GM23338 (cell line): ENCODE results near the gene LMF1. TPM values are rescaled to one million over a fixed set of nuclear protein-coding genes. Genes with fewer than 3 reads are reported as not detected.

Experiments
- ATAC-seq: fragments of 200-7000 bp; cut with Tn5 transposase; 3 replicates; pipeline ENCODE4 v1.9.1; 2020
- DNase-seq: peaks from one replicate; pipeline ENCODE4 v3.0.0-alpha.2; 2015; ENCODE audit warnings: low spot score
- H2AFZ ChIP-seq: fragments of 200-600 bp; sonication (generic); 2 replicates; pipeline ENCODE4 v1.8.0; 2016; ENCODE audit warnings: antibody characterized with exemption, mild to moderate bottlenecking, moderate library complexity
- H3F3A ChIP-seq: fragments of 200-600 bp; sonication (generic); replicated peaks from 2 replicates; pipeline ENCODE4 v1.8.0; 2017; ENCODE audit warnings: antibody characterized with exemption, mixed run types, low read depth
- H3K27ac ChIP-seq: fragments of 200-600 bp; sonication (generic); 2 replicates; pipeline ENCODE4 v1.6.1; 2016; ENCODE audit warnings: low read depth
- H3K27me3 ChIP-seq: fragments of 200-600 bp; sonication (generic); 2 replicates; pipeline ENCODE4 v1.8.0; 2016; ENCODE audit warnings: mild to moderate bottlenecking, mixed run types, moderate library complexity; ENCODE audit not compliant: insufficient read depth
- H3K36me3 ChIP-seq: fragments of 200-600 bp; sonication (generic); 2 replicates; pipeline ENCODE4 v1.8.0; 2016; ENCODE audit warnings: mild to moderate bottlenecking; ENCODE audit not compliant: insufficient read depth
- H3K4me1 ChIP-seq: fragments of 200-600 bp; sonication (generic); 2 replicates; pipeline ENCODE4 v1.8.0; 2016; ENCODE audit warnings: mild to moderate bottlenecking, moderate library complexity; ENCODE audit not compliant: insufficient read depth
- H3K4me2 ChIP-seq: fragments of 200-600 bp; sonication (generic); 2 replicates; pipeline ENCODE4 v1.7.1; 2017; ENCODE audit warnings: mixed run types
- H3K4me3 ChIP-seq: fragments of 200-600 bp; sonication (generic); 2 replicates; pipeline ENCODE4 v1.6.1; 2016; ENCODE audit warnings: mixed run types
- H3K79me2 ChIP-seq: fragments of 200-600 bp; sonication (generic); replicated peaks from 2 replicates; pipeline ENCODE4 v1.8.0; 2017; ENCODE audit warnings: mild to moderate bottlenecking; ENCODE audit not compliant: insufficient read depth
- H3K9me2 ChIP-seq: fragments of 200-600 bp; sonication (generic); 2 replicates; pipeline ENCODE4 v1.8.0; 2017; ENCODE audit not compliant: insufficient read depth
- H4K20me1 ChIP-seq: fragments of 200-600 bp; sonication (generic); replicated peaks from 2 replicates; pipeline ENCODE4 v1.8.0; 2017; ENCODE audit warnings: mild to moderate bottlenecking; ENCODE audit not compliant: insufficient read depth
- H3K27ac Mint-ChIP-seq: 2 replicates; pipeline ENCODE4 v1.8.0; 2020; ENCODE audit warnings: inconsistent platforms, mild to moderate bottlenecking, moderate library complexity, mixed read lengths
- H3K27me3 Mint-ChIP-seq: 3 replicates; pipeline ENCODE4 v1.8.0; 2022; ENCODE audit warnings: low read depth, mild to moderate bottlenecking, moderate library complexity, mixed read lengths, inconsistent platforms; ENCODE audit not compliant: insufficient read depth, poor library complexity
- H3K36me3 Mint-ChIP-seq: 3 replicates; pipeline ENCODE4 v1.8.0; 2021; ENCODE audit warnings: low read depth, mild to moderate bottlenecking, inconsistent platforms, moderate library complexity, mixed read lengths
- H3K4me1 Mint-ChIP-seq: 3 replicates; pipeline ENCODE4 v1.8.0; 2020; ENCODE audit warnings: mild to moderate bottlenecking, inconsistent platforms, mixed read lengths
- H3K4me3 Mint-ChIP-seq: 3 replicates; pipeline ENCODE4 v1.8.0; 2021; ENCODE audit warnings: moderate library complexity, mild to moderate bottlenecking, inconsistent platforms, mixed read lengths
- H3K9me3 Mint-ChIP-seq: 3 replicates; pipeline ENCODE4 v1.8.0; 2020; ENCODE audit warnings: moderate library complexity, mild to moderate bottlenecking, inconsistent platforms, mixed read lengths
- CREB1 ChIP-seq: fragments of 250-450 bp; sonication (Bioruptor Pico); IDR thresholded peaks from 2 replicates; pipeline ENCODE4 v1.5.0; 2020; ENCODE audit warnings: low read depth, mild to moderate bottlenecking, moderate library complexity
- EZH2phosphoT487 ChIP-seq: fragments of 200-600 bp; sonication (generic); IDR thresholded peaks from one replicate; pipeline ENCODE4 v1.8.1; 2018; ENCODE audit warnings: antibody characterized with exemption; ENCODE audit not compliant: unreplicated experiment
- JUNB ChIP-seq: IDR thresholded peaks from one replicate; pipeline ENCODE4 v1.6.1; 2016; ENCODE audit warnings: antibody characterized with exemption; ENCODE audit not compliant: unreplicated experiment
- REST ChIP-seq: IDR thresholded peaks from one replicate; pipeline ENCODE4 v1.6.1; 2018; ENCODE audit warnings: antibody characterized with exemption; ENCODE audit not compliant: unreplicated experiment
- ZNF114 ChIP-seq: fragments of 250-450 bp; sonication (Bioruptor Pico); IDR thresholded peaks from 2 replicates; pipeline ENCODE4 v1.5.0; 2020; ENCODE audit warnings: mild to moderate bottlenecking, moderate library complexity
- polyA plus RNA-seq: library from polyadenylated mRNA; unstranded; fragments of >200 nt; fragmentation: Nextera tagmentation; extraction: Ambion mirVana; gene quantifications from 2 replicates; pipeline ENCODE4 v1.2.1, GENCODE V29; 2016
- total RNA-seq: library from RNA; depleted of rRNA; stranded (reverse); fragments of >200 nt; shearing (Covaris generic); gene quantifications from 2 replicates; pipeline ENCODE4 v1.2.3, GENCODE V29; 2014
- TF ChIP-seq, protein P1 (sequence below): fragments of 250-450 bp; sonication (Bioruptor Pico); IDR thresholded peaks from 2 replicates; pipeline ENCODE4 v1.5.0; 2020; ENCODE audit warnings: mild to moderate bottlenecking, moderate library complexity
- TF ChIP-seq, protein P2 (sequence below), 2 experiments: fragments of 200-600 bp in 1 of 2; sonication (generic) in 1 of 2; conservative IDR thresholded peaks; 2 replicates each; pipeline versions ENCODE4 v1.5.1 to v1.6.1; 2016 to 2017; ENCODE audit warnings: antibody characterized with exemption in 2 of 2, low read depth in 2 of 2, mild to moderate bottlenecking in 2 of 2, moderate library complexity in 1 of 2

LMF1 gene
- total and polyA plus RNA-seq, 2 experiments from 2014 or later, result 4.2 to 10.1 TPM

DNA sequence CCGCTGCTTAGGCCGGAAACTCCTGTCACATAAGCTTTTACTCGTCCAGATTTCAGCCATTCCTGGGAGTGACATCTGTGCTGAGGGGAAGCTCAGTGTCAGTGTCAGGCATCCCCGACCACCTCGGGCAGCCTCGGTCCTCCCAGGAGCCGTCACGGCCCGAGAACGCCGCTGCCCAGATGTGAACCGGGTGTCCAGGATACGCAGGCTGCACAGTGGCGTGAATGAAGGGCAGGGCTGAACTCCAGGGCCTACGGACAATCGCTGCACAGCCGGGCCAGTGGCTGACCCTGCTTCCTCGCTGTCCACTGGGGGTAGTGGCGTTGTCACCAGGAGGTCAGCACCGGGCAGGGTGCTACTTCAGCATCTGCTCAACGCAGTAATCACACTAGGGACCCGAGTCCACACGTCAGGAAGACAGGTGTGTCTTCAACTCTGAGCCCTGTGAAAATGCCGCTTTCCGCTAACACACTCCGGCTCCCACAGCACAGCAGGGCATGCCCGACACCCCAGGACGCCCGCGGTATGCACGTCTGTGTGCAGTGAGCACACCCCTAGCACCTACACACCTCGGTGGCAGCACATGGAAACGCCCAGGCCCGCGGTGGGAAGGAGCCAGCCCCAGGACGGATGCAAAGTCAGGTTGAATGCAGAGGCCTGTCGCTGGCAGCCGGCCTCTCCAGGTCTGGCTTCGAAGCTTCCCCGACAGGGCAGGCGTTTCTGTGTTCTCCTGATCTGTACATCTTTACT, 3.1 kb downstream of the LMF1 start:
- H3K4me3 ChIP-seq, result no peak overlapping the region
- TF ChIP-seq EZH2phosphoT487 (no peak), JUNB (no peak), CREB1 (CRISPR knock-in tag) (no peak), REST (no peak), ZNF114 (no peak)
- TF ChIP-seq, protein P1, sequence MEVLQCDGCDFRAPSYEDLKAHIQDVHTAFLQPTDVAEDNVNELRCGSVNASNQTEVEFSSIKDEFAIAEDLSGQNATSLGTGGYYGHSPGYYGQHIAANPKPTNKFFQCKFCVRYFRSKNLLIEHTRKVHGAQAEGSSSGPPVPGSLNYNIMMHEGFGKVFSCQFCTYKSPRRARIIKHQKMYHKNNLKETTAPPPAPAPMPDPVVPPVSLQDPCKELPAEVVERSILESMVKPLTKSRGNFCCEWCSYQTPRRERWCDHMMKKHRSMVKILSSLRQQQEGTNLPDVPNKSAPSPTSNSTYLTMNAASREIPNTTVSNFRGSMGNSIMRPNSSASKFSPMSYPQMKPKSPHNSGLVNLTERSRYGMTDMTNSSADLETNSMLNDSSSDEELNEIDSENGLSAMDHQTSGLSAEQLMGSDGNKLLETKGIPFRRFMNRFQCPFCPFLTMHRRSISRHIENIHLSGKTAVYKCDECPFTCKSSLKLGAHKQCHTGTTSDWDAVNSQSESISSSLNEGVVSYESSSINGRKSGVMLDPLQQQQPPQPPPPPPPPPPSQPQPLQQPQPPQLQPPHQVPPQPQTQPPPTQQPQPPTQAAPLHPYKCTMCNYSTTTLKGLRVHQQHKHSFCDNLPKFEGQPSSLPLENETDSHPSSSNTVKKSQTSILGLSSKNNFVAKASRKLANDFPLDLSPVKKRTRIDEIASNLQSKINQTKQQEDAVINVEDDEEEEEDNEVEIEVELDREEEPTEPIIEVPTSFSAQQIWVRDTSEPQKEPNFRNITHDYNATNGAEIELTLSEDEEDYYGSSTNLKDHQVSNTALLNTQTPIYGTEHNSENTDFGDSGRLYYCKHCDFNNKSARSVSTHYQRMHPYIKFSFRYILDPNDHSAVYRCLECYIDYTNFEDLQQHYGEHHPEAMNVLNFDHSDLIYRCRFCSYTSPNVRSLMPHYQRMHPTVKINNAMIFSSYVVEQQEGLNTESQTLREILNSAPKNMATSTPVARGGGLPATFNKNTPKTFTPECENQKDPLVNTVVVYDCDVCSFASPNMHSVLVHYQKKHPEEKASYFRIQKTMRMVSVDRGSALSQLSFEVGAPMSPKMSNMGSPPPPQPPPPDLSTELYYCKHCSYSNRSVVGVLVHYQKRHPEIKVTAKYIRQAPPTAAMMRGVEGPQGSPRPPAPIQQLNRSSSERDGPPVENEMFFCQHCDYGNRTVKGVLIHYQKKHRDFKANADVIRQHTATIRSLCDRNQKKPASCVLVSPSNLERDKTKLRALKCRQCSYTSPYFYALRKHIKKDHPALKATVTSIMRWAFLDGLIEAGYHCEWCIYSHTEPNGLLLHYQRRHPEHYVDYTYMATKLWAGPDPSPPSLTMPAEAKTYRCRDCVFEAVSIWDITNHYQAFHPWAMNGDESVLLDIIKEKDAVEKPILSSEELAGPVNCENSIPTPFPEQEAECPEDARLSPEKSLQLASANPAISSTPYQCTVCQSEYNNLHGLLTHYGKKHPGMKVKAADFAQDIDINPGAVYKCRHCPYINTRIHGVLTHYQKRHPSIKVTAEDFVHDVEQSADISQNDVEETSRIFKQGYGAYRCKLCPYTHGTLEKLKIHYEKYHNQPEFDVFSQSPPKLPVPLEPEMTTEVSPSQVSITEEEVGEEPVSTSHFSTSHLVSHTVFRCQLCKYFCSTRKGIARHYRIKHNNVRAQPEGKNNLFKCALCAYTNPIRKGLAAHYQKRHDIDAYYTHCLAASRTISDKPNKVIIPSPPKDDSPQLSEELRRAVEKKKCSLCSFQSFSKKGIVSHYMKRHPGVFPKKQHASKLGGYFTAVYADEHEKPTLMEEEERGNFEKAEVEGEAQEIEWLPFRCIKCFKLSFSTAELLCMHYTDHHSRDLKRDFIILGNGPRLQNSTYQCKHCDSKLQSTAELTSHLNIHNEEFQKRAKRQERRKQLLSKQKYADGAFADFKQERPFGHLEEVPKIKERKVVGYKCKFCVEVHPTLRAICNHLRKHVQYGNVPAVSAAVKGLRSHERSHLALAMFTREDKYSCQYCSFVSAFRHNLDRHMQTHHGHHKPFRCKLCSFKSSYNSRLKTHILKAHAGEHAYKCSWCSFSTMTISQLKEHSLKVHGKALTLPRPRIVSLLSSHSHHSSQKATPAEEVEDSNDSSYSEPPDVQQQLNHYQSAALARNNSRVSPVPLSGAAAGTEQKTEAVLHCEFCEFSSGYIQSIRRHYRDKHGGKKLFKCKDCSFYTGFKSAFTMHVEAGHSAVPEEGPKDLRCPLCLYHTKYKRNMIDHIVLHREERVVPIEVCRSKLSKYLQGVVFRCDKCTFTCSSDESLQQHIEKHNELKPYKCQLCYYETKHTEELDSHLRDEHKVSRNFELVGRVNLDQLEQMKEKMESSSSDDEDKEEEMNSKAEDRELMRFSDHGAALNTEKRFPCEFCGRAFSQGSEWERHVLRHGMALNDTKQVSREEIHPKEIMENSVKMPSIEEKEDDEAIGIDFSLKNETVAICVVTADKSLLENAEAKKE (CRISPR knock-in tag), result no peak
- TF ChIP-seq, protein P2, sequence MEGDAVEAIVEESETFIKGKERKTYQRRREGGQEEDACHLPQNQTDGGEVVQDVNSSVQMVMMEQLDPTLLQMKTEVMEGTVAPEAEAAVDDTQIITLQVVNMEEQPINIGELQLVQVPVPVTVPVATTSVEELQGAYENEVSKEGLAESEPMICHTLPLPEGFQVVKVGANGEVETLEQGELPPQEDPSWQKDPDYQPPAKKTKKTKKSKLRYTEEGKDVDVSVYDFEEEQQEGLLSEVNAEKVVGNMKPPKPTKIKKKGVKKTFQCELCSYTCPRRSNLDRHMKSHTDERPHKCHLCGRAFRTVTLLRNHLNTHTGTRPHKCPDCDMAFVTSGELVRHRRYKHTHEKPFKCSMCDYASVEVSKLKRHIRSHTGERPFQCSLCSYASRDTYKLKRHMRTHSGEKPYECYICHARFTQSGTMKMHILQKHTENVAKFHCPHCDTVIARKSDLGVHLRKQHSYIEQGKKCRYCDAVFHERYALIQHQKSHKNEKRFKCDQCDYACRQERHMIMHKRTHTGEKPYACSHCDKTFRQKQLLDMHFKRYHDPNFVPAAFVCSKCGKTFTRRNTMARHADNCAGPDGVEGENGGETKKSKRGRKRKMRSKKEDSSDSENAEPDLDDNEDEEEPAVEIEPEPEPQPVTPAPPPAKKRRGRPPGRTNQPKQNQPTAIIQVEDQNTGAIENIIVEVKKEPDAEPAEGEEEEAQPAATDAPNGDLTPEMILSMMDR (conservative IDR thresholded peaks at IDR 0.05; ENCODE audit: low read depth in 2 of 2), result no peak
- Mint-ChIP-seq H3K4me3 (no peak overlapping the region; the same call in 2 of the 3 replicates), H3K36me3 (peaks cover 6% of the 10 kb centered on the region; the same call in 1 of the 3 replicates), H3K27me3 (peaks cover 24% of the 10 kb centered on the region), H3K9me3 (peaks cover 7% of the 10 kb centered on the region; the same call in 2 of the 3 replicates), H3K27ac (no peak overlapping the region), H3K4me1 (peaks cover 11% of the 10 kb centered on the region)
- H3K4me1 ChIP-seq, result peaks cover 4% of the 10 kb centered on the region; the same call in 1 of the 2 replicates
- H4K20me1 ChIP-seq, result 0 out of 2 replicates have a peak, but pooled peaks cover 4% of the 10 kb centered on the region
- H3K79me2 ChIP-seq, result no peaks in the 10 kb centered on the region
- no peak overlapping the region for H3K4me2 ChIP-seq
- no peak overlapping the region for H2AFZ ChIP-seq
- peaks cover 9% of the 10 kb centered on the region for H3K27me3 ChIP-seq
- no peaks in the 10 kb centered on the region for H3K36me3 ChIP-seq
- H3K9me2 ChIP-seq, result no peaks in the 10 kb centered on the region
- H3K27ac ChIP-seq, result no peak overlapping the region
- DNase-seq (no peak), ATAC-seq (no peak)
- 0 out of 2 replicates have a peak, but pooled peaks cover 5% of the 10 kb centered on the region for H3F3A ChIP-seq
